Measurements from ENCODE around the gene ACAP3. TPM values are rescaled to one million over a fixed set of nuclear protein-coding genes. Genes with fewer than 3 reads are reported as not detected.

The ACAP3 gene
- total RNA-seq, 1 experiment from 2014 or later = 28.1 TPM

GRCh38 chr1:1285611-1286311 lies 22.0 kb downstream of the ACAP3 start:
- no peaks in the 10 kb centered on the region for H3K9me2 ChIP-seq (replicated peaks; ENCODE audit: insufficient read depth, low read length)
- no peak overlapping the region for H3K9ac ChIP-seq (ENCODE audit: low read length)
- H3K4me3 ChIP-seq (ENCODE audit: low read length) = no peak overlapping the region
- no peaks in the 10 kb centered on the region for H3K36me3 ChIP-seq (ENCODE audit: insufficient read depth, low read length)
- no peak overlapping the region for H3K27ac ChIP-seq (ENCODE audit: low read length)
- H3K27me3 ChIP-seq (ENCODE audit: low read length) = no peaks in the 10 kb centered on the region
- no peak overlapping the region for H2AFZ ChIP-seq (ENCODE audit: low read length)
- peaks cover 3% of the 10 kb centered on the region for H3K4me1 ChIP-seq (ENCODE audit: low read length)
- DNase-seq = no peak
- H3K9me3 ChIP-seq (ENCODE audit: low read length) = peaks cover 4% of the 10 kb centered on the region; the same call in 1 of the 2 replicates
- no peak overlapping the region for H3K4me2 ChIP-seq (ENCODE audit: low read depth, low read length, poor library complexity, severe bottlenecking)
- no peaks in the 10 kb centered on the region for H4K20me1 ChIP-seq (ENCODE audit: insufficient read depth, low read depth, low read length)
- no peaks in the 10 kb centered on the region for H3K79me2 ChIP-seq (ENCODE audit: low read length)

GRCh38 chr1:1285102-1285571 lies 22.6 kb downstream of the ACAP3 start:
- DNase-seq = no peak
- Histone ChIP-seq H3K4me1 (ENCODE audit: low read length) (peaks cover 3% of the 10 kb centered on the region), H3K79me2 (ENCODE audit: low read length) (no peaks in the 10 kb centered on the region), H3K9me2 (replicated peaks; ENCODE audit: insufficient read depth, low read length) (no peaks in the 10 kb centered on the region), H3K4me2 (ENCODE audit: low read depth, low read length, poor library complexity, severe bottlenecking) (no peak overlapping the region), H2AFZ (ENCODE audit: low read length) (no peak overlapping the region), H3K36me3 (ENCODE audit: insufficient read depth, low read length) (no peaks in the 10 kb centered on the region), H3K4me3 (ENCODE audit: low read length) (no peak overlapping the region), H4K20me1 (ENCODE audit: insufficient read depth, low read depth, low read length) (no peaks in the 10 kb centered on the region), H3K27me3 (ENCODE audit: low read length) (no peaks in the 10 kb centered on the region), H3K9me3 (ENCODE audit: low read length) (peaks cover 4% of the 10 kb centered on the region; the same call in 1 of the 2 replicates), H3K9ac (ENCODE audit: low read length) (no peak overlapping the region), H3K27ac (ENCODE audit: low read length) (no peak overlapping the region)

- no peaks in the 10 kb centered on the region for H4K20me1 ChIP-seq (ENCODE audit: insufficient read depth, low read depth, low read length)
- H3K27me3 ChIP-seq (ENCODE audit: low read length) = no peaks in the 10 kb centered on the region
- H3K36me3 ChIP-seq (ENCODE audit: insufficient read depth, low read length) = no peaks in the 10 kb centered on the region
- H3K4me1 ChIP-seq (ENCODE audit: low read length) = peaks cover 3% of the 10 kb centered on the region
- no peak overlapping the region for H3K9ac ChIP-seq (ENCODE audit: low read length)
- H2AFZ ChIP-seq (ENCODE audit: low read length) = no peak overlapping the region
- no peak overlapping the region for H3K4me2 ChIP-seq (ENCODE audit: low read depth, low read length, poor library complexity, severe bottlenecking)
- DNase-seq = no peak
- no peak overlapping the region for H3K27ac ChIP-seq (ENCODE audit: low read length)
- no peak overlapping the region for H3K4me3 ChIP-seq (ENCODE audit: low read length)
- peaks cover 4% of the 10 kb centered on the region; the same call in 1 of the 2 replicates for H3K9me3 ChIP-seq (ENCODE audit: low read length)
- H3K79me2 ChIP-seq (ENCODE audit: low read length) = no peaks in the 10 kb centered on the region
- no peaks in the 10 kb centered on the region for H3K9me2 ChIP-seq (replicated peaks; ENCODE audit: insufficient read depth, low read length)
Measured at GRCh38 chr1:1284221-1285101, 23.3 kb downstream of the ACAP3 start.

GRCh38 chr1:1283821-1284220 lies 23.9 kb downstream of the ACAP3 start:
- no peaks in the 10 kb centered on the region for H4K20me1 ChIP-seq (ENCODE audit: insufficient read depth, low read depth, low read length)
- no peaks in the 10 kb centered on the region for H3K9me2 ChIP-seq (replicated peaks; ENCODE audit: insufficient read depth, low read length)
- H3K9ac ChIP-seq (ENCODE audit: low read length) = no peak overlapping the region
- peaks cover 3% of the 10 kb centered on the region for H3K4me1 ChIP-seq (ENCODE audit: low read length)
- H3K9me3 ChIP-seq (ENCODE audit: low read length) = peaks cover 4% of the 10 kb centered on the region; the same call in 1 of the 2 replicates
- H3K4me2 ChIP-seq (ENCODE audit: low read depth, low read length, poor library complexity, severe bottlenecking) = no peak overlapping the region
- no peak overlapping the region for H3K4me3 ChIP-seq (ENCODE audit: low read length)
- H3K27ac ChIP-seq (ENCODE audit: low read length) = no peak overlapping the region
- no peaks in the 10 kb centered on the region for H3K36me3 ChIP-seq (ENCODE audit: insufficient read depth, low read length)
- H3K79me2 ChIP-seq (ENCODE audit: low read length) = no peaks in the 10 kb centered on the region
- no peaks in the 10 kb centered on the region for H3K27me3 ChIP-seq (ENCODE audit: low read length)
- H2AFZ ChIP-seq (ENCODE audit: low read length) = no peak overlapping the region
- DNase-seq = peak; percentile 67

- H3K9ac ChIP-seq (ENCODE audit: low read length) = no peak overlapping the region
- H3K4me3 ChIP-seq (ENCODE audit: low read length) = no peak overlapping the region
- no peak overlapping the region for H3K4me2 ChIP-seq (ENCODE audit: low read depth, low read length, poor library complexity, severe bottlenecking)
- H3K27me3 ChIP-seq (ENCODE audit: low read length) = no peaks in the 10 kb centered on the region
- DNase-seq = no peak
- no peaks in the 10 kb centered on the region for H4K20me1 ChIP-seq (ENCODE audit: insufficient read depth, low read depth, low read length)
- no peaks in the 10 kb centered on the region for H3K36me3 ChIP-seq (ENCODE audit: insufficient read depth, low read length)
- no peak overlapping the region for H3K27ac ChIP-seq (ENCODE audit: low read length)
- no peaks in the 10 kb centered on the region for H3K9me2 ChIP-seq (replicated peaks; ENCODE audit: insufficient read depth, low read length)
- H3K4me1 ChIP-seq (ENCODE audit: low read length) = peaks cover 3% of the 10 kb centered on the region
- H3K9me3 ChIP-seq (ENCODE audit: low read length) = peaks cover 4% of the 10 kb centered on the region; the same call in 1 of the 2 replicates
- H2AFZ ChIP-seq (ENCODE audit: low read length) = no peak overlapping the region
- no peaks in the 10 kb centered on the region for H3K79me2 ChIP-seq (ENCODE audit: low read length)
Measured at GRCh38 chr1:1282998-1283397, 24.7 kb downstream of the ACAP3 start.

- H3K4me3 ChIP-seq (ENCODE audit: low read length) = no peak overlapping the region
- H3K9me3 ChIP-seq (ENCODE audit: low read length) = no peaks in the 10 kb centered on the region
- no peaks in the 10 kb centered on the region for H4K20me1 ChIP-seq (ENCODE audit: insufficient read depth, low read depth, low read length)
- H3K4me2 ChIP-seq (ENCODE audit: low read depth, low read length, poor library complexity, severe bottlenecking) = no peak overlapping the region
- no peaks in the 10 kb centered on the region for H3K9me2 ChIP-seq (replicated peaks; ENCODE audit: insufficient read depth, low read length)
- DNase-seq = no peak
- no peak overlapping the region for H3K27ac ChIP-seq (ENCODE audit: low read length)
- peaks cover 3% of the 10 kb centered on the region for H3K4me1 ChIP-seq (ENCODE audit: low read length)
- H3K27me3 ChIP-seq (ENCODE audit: low read length) = no peaks in the 10 kb centered on the region
- no peaks in the 10 kb centered on the region for H3K36me3 ChIP-seq (ENCODE audit: insufficient read depth, low read length)
- H3K79me2 ChIP-seq (ENCODE audit: low read length) = no peaks in the 10 kb centered on the region
- no peak overlapping the region for H3K9ac ChIP-seq (ENCODE audit: low read length)
- H2AFZ ChIP-seq (ENCODE audit: low read length) = no peak overlapping the region
Measured at GRCh38 chr1:1281533-1282321, 26.0 kb downstream of the ACAP3 start.

- Histone ChIP-seq H4K20me1 (ENCODE audit: insufficient read depth, low read depth, low read length) (no peaks in the 10 kb centered on the region), H3K27me3 (ENCODE audit: low read length) (no peaks in the 10 kb centered on the region), H3K79me2 (ENCODE audit: low read length) (no peaks in the 10 kb centered on the region), H3K4me1 (ENCODE audit: low read length) (peaks cover 3% of the 10 kb centered on the region), H3K4me2 (ENCODE audit: low read depth, low read length, poor library complexity, severe bottlenecking) (no peak overlapping the region), H2AFZ (ENCODE audit: low read length) (no peak overlapping the region), H3K9me3 (ENCODE audit: low read length) (no peaks in the 10 kb centered on the region), H3K9me2 (replicated peaks; ENCODE audit: insufficient read depth, low read length) (no peaks in the 10 kb centered on the region), H3K36me3 (ENCODE audit: insufficient read depth, low read length) (no peaks in the 10 kb centered on the region), H3K9ac (ENCODE audit: low read length) (no peak overlapping the region), H3K27ac (ENCODE audit: low read length) (no peak overlapping the region), H3K4me3 (ENCODE audit: low read length) (no peak overlapping the region)
- DNase-seq = no peak
Measured at GRCh38 chr1:1280782-1281481, 26.8 kb downstream of the ACAP3 start.
